ENCODE measurements around the gene KATNB1. TPM values are rescaled to one million over a fixed set of nuclear protein-coding genes. Genes with fewer than 3 reads are reported as not detected.

Gene KATNB1
- total and polyA plus RNA-seq, 2 experiments from 2014 or later, result 31.4 to 65.9 TPM

- Histone ChIP-seq H2AFZ (no peak overlapping the region), H3F3A (replicated peaks; ENCODE audit: low read depth) (no peaks in the 10 kb centered on the region), H3K4me1 (ENCODE audit: insufficient read depth) (no peaks in the 10 kb centered on the region), H3K27me3 (ENCODE audit: insufficient read depth) (no peaks in the 10 kb centered on the region), H4K20me1 (replicated peaks; ENCODE audit: insufficient read depth) (no peaks in the 10 kb centered on the region), H3K4me2 (no peak overlapping the region), H3K4me3 (no peak overlapping the region), H3K27ac (ENCODE audit: low read depth) (no peak overlapping the region), H3K36me3 (ENCODE audit: insufficient read depth) (no peaks in the 10 kb centered on the region), H3K79me2 (replicated peaks; ENCODE audit: insufficient read depth) (no peaks in the 10 kb centered on the region), H3K9me2 (ENCODE audit: insufficient read depth) (no peaks in the 10 kb centered on the region)
- Mint-ChIP-seq H3K27me3 (ENCODE audit: insufficient read depth, low read depth, poor library complexity) (peaks cover 3% of the 10 kb centered on the region), H3K4me1 (peaks cover 3% of the 10 kb centered on the region; the same call in 2 of the 3 replicates), H3K4me3 (no peak overlapping the region), H3K36me3 (ENCODE audit: low read depth) (no peaks in the 10 kb centered on the region), H3K9me3 (no peaks in the 10 kb centered on the region; the same call in 2 of the 3 replicates), H3K27ac (no peak overlapping the region)
- ATAC-seq (no peak), DNase-seq (ENCODE audit: low spot score) (no peak)
- TF ChIP-seq, protein P1, sequence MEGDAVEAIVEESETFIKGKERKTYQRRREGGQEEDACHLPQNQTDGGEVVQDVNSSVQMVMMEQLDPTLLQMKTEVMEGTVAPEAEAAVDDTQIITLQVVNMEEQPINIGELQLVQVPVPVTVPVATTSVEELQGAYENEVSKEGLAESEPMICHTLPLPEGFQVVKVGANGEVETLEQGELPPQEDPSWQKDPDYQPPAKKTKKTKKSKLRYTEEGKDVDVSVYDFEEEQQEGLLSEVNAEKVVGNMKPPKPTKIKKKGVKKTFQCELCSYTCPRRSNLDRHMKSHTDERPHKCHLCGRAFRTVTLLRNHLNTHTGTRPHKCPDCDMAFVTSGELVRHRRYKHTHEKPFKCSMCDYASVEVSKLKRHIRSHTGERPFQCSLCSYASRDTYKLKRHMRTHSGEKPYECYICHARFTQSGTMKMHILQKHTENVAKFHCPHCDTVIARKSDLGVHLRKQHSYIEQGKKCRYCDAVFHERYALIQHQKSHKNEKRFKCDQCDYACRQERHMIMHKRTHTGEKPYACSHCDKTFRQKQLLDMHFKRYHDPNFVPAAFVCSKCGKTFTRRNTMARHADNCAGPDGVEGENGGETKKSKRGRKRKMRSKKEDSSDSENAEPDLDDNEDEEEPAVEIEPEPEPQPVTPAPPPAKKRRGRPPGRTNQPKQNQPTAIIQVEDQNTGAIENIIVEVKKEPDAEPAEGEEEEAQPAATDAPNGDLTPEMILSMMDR (conservative IDR thresholded peaks at IDR 0.05; ENCODE audit: low read depth in 2 of 2), result no peak
Observed at GRCh38 chr16:57697896-57698537, 37.6 kb upstream of the KATNB1 start.

- Mint-ChIP-seq H3K27ac (no peak overlapping the region), H3K27me3 (ENCODE audit: insufficient read depth, low read depth, poor library complexity) (peaks cover 2% of the 10 kb centered on the region), H3K4me1 (peaks cover 3% of the 10 kb centered on the region; the same call in 2 of the 3 replicates), H3K36me3 (ENCODE audit: low read depth) (no peaks in the 10 kb centered on the region), H3K4me3 (no peak overlapping the region), H3K9me3 (no peaks in the 10 kb centered on the region; the same call in 2 of the 3 replicates)
- no peak overlapping the region for H3K4me3 ChIP-seq
- no peak overlapping the region for H3K4me2 ChIP-seq
- ATAC-seq (no peak), DNase-seq (ENCODE audit: low spot score) (no peak)
- H3K79me2 ChIP-seq (replicated peaks; ENCODE audit: insufficient read depth), result no peaks in the 10 kb centered on the region
- H3K27me3 ChIP-seq (ENCODE audit: insufficient read depth), result no peaks in the 10 kb centered on the region
- H3F3A ChIP-seq (replicated peaks; ENCODE audit: low read depth), result no peaks in the 10 kb centered on the region
- H3K4me1 ChIP-seq (ENCODE audit: insufficient read depth), result no peaks in the 10 kb centered on the region
- H3K9me2 ChIP-seq (ENCODE audit: insufficient read depth), result no peaks in the 10 kb centered on the region
- H3K36me3 ChIP-seq (ENCODE audit: insufficient read depth), result no peaks in the 10 kb centered on the region
- H2AFZ ChIP-seq, result no peak overlapping the region
- no peak overlapping the region for H3K27ac ChIP-seq (ENCODE audit: low read depth)
- no peaks in the 10 kb centered on the region for H4K20me1 ChIP-seq (replicated peaks; ENCODE audit: insufficient read depth)
- TF ChIP-seq POLR2AphosphoS5 (IDR thresholded peaks at IDR 0.05; ENCODE audit: low read depth), result no peak
- no peak for TF ChIP-seq NANOG (IDR thresholded peaks at IDR 0.05; ENCODE audit: borderline replicate concordance)
- TF ChIP-seq EZH2 (IDR thresholded peaks at IDR 0.05; ENCODE audit: low read depth, unreplicated experiment), result no peak
- TF ChIP-seq, protein P2, sequence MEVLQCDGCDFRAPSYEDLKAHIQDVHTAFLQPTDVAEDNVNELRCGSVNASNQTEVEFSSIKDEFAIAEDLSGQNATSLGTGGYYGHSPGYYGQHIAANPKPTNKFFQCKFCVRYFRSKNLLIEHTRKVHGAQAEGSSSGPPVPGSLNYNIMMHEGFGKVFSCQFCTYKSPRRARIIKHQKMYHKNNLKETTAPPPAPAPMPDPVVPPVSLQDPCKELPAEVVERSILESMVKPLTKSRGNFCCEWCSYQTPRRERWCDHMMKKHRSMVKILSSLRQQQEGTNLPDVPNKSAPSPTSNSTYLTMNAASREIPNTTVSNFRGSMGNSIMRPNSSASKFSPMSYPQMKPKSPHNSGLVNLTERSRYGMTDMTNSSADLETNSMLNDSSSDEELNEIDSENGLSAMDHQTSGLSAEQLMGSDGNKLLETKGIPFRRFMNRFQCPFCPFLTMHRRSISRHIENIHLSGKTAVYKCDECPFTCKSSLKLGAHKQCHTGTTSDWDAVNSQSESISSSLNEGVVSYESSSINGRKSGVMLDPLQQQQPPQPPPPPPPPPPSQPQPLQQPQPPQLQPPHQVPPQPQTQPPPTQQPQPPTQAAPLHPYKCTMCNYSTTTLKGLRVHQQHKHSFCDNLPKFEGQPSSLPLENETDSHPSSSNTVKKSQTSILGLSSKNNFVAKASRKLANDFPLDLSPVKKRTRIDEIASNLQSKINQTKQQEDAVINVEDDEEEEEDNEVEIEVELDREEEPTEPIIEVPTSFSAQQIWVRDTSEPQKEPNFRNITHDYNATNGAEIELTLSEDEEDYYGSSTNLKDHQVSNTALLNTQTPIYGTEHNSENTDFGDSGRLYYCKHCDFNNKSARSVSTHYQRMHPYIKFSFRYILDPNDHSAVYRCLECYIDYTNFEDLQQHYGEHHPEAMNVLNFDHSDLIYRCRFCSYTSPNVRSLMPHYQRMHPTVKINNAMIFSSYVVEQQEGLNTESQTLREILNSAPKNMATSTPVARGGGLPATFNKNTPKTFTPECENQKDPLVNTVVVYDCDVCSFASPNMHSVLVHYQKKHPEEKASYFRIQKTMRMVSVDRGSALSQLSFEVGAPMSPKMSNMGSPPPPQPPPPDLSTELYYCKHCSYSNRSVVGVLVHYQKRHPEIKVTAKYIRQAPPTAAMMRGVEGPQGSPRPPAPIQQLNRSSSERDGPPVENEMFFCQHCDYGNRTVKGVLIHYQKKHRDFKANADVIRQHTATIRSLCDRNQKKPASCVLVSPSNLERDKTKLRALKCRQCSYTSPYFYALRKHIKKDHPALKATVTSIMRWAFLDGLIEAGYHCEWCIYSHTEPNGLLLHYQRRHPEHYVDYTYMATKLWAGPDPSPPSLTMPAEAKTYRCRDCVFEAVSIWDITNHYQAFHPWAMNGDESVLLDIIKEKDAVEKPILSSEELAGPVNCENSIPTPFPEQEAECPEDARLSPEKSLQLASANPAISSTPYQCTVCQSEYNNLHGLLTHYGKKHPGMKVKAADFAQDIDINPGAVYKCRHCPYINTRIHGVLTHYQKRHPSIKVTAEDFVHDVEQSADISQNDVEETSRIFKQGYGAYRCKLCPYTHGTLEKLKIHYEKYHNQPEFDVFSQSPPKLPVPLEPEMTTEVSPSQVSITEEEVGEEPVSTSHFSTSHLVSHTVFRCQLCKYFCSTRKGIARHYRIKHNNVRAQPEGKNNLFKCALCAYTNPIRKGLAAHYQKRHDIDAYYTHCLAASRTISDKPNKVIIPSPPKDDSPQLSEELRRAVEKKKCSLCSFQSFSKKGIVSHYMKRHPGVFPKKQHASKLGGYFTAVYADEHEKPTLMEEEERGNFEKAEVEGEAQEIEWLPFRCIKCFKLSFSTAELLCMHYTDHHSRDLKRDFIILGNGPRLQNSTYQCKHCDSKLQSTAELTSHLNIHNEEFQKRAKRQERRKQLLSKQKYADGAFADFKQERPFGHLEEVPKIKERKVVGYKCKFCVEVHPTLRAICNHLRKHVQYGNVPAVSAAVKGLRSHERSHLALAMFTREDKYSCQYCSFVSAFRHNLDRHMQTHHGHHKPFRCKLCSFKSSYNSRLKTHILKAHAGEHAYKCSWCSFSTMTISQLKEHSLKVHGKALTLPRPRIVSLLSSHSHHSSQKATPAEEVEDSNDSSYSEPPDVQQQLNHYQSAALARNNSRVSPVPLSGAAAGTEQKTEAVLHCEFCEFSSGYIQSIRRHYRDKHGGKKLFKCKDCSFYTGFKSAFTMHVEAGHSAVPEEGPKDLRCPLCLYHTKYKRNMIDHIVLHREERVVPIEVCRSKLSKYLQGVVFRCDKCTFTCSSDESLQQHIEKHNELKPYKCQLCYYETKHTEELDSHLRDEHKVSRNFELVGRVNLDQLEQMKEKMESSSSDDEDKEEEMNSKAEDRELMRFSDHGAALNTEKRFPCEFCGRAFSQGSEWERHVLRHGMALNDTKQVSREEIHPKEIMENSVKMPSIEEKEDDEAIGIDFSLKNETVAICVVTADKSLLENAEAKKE (CRISPR knock-in tag; IDR thresholded peaks at IDR 0.05), result no peak
- no peak for TF ChIP-seq ZNF331 (CRISPR knock-in tag; IDR thresholded peaks at IDR 0.05; ENCODE audit: low read depth)
- TF ChIP-seq STAT1 (IDR thresholded peaks at IDR 0.05; ENCODE audit: unreplicated experiment), result no peak
- no peak for TF ChIP-seq CREB1 (CRISPR knock-in tag; IDR thresholded peaks at IDR 0.05; ENCODE audit: low read depth)
- TF ChIP-seq, protein P3, sequence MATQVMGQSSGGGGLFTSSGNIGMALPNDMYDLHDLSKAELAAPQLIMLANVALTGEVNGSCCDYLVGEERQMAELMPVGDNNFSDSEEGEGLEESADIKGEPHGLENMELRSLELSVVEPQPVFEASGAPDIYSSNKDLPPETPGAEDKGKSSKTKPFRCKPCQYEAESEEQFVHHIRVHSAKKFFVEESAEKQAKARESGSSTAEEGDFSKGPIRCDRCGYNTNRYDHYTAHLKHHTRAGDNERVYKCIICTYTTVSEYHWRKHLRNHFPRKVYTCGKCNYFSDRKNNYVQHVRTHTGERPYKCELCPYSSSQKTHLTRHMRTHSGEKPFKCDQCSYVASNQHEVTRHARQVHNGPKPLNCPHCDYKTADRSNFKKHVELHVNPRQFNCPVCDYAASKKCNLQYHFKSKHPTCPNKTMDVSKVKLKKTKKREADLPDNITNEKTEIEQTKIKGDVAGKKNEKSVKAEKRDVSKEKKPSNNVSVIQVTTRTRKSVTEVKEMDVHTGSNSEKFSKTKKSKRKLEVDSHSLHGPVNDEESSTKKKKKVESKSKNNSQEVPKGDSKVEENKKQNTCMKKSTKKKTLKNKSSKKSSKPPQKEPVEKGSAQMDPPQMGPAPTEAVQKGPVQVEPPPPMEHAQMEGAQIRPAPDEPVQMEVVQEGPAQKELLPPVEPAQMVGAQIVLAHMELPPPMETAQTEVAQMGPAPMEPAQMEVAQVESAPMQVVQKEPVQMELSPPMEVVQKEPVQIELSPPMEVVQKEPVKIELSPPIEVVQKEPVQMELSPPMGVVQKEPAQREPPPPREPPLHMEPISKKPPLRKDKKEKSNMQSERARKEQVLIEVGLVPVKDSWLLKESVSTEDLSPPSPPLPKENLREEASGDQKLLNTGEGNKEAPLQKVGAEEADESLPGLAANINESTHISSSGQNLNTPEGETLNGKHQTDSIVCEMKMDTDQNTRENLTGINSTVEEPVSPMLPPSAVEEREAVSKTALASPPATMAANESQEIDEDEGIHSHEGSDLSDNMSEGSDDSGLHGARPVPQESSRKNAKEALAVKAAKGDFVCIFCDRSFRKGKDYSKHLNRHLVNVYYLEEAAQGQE (IDR thresholded peaks at IDR 0.05; ENCODE audit: unreplicated experiment), result no peak
Observed at GRCh38 chr16:57698812-57699405, 36.7 kb upstream of the KATNB1 start.

All from GM23338 (cell line).